HG03103 (cell line): ENCODE results near the gene PEX14.

ENCODE experiments used
- ATAC-seq: cut with Tn5 transposase; IDR thresholded peaks from one replicate; pipeline ENCODE4 v1.9.1; 2021; ENCODE audit warnings: low read depth; ENCODE audit not compliant: unreplicated experiment

PEX14 gene

GRCh38 chr1:10583641-10584040 is 108.9 kb downstream of the PEX14 start:
- no peak for ATAC-seq

- ATAC-seq: no peak
Observed at GRCh38 chr1:10585242-10585641, 110.5 kb downstream of the PEX14 start.

- ATAC-seq: no peak
Observed at GRCh38 chr1:10586125-10586524, 111.4 kb downstream of the PEX14 start.

- ATAC-seq: no peak
Observed at GRCh38 chr1:10588640-10589039, 113.9 kb downstream of the PEX14 start.

GRCh38 chr1:10589074-10589473 is 114.3 kb downstream of the PEX14 start:
- ATAC-seq: no peak

GRCh38 chr1:10591010-10591409 is 116.3 kb downstream of the PEX14 start:
- ATAC-seq: no peak

GRCh38 chr1:10592373-10592772 is 117.6 kb downstream of the PEX14 start:
- ATAC-seq: no peak

GRCh38 chr1:10593750-10594149 is 119.0 kb downstream of the PEX14 start:
- ATAC-seq: no peak

- ATAC-seq: no peak
Observed at GRCh38 chr1:10594595-10595223, 120.0 kb downstream of the PEX14 start.

- no peak for ATAC-seq
Observed at GRCh38 chr1:10596780-10597179, 122.0 kb downstream of the PEX14 start.

- no peak for ATAC-seq
Observed at GRCh38 chr1:10597492-10598388, 123.0 kb downstream of the PEX14 start.

GRCh38 chr1:10598389-10598702 is 123.6 kb downstream of the PEX14 start:
- ATAC-seq: no peak

- no peak for ATAC-seq
Observed at GRCh38 chr1:10599194-10599861, 124.6 kb downstream of the PEX14 start.

GRCh38 chr1:10601342-10602070 is 126.8 kb downstream of the PEX14 start:
- no peak for ATAC-seq

- no peak for ATAC-seq
Observed at GRCh38 chr1:10602936-10603335, 128.2 kb downstream of the PEX14 start.

GRCh38 chr1:10604966-10605365 is 130.2 kb downstream of the PEX14 start:
- ATAC-seq: no peak

GRCh38 chr1:10606064-10606463 is 131.3 kb downstream of the PEX14 start:
- no peak for ATAC-seq

- ATAC-seq: no peak
Observed at GRCh38 chr1:10607228-10607627, 132.5 kb downstream of the PEX14 start.

- no peak for ATAC-seq
Observed at GRCh38 chr1:10608690-10609089, 133.9 kb downstream of the PEX14 start.

- no peak for ATAC-seq
Observed at GRCh38 chr1:10610901-10611600, 136.3 kb downstream of the PEX14 start.
